Frontal cortex (tissue), 4 donors: ENCODE data around the gene DENND1A. TPM values are rescaled to one million over a fixed set of nuclear protein-coding genes. Genes with fewer than 3 reads are reported as not detected.

Experiments used
- DNase-seq, 2 donors: peaks; one replicate each; pipeline ENCODE4 v3.0.0; 2012; ENCODE audit warnings: low spot score in 2 of 2
- FAIRE-seq: peaks from 2 replicates; lab custom pipeline; 2012; peaks lifted over from hg19 to GRCh38; lab: Jason Lieb, UNC
- total RNA-seq: library from RNA; depleted of rRNA; stranded (reverse); fragments of >200 nt; gene quantifications from one replicate; pipeline ENCODE4 v1.2.3, GENCODE V29; 2014
- donor health status: control.
- donor health status: control.
- donor health status: control.

Gene DENND1A
- total RNA-seq, 1 donor from 2014 or later: 17.9 TPM

DNA sequence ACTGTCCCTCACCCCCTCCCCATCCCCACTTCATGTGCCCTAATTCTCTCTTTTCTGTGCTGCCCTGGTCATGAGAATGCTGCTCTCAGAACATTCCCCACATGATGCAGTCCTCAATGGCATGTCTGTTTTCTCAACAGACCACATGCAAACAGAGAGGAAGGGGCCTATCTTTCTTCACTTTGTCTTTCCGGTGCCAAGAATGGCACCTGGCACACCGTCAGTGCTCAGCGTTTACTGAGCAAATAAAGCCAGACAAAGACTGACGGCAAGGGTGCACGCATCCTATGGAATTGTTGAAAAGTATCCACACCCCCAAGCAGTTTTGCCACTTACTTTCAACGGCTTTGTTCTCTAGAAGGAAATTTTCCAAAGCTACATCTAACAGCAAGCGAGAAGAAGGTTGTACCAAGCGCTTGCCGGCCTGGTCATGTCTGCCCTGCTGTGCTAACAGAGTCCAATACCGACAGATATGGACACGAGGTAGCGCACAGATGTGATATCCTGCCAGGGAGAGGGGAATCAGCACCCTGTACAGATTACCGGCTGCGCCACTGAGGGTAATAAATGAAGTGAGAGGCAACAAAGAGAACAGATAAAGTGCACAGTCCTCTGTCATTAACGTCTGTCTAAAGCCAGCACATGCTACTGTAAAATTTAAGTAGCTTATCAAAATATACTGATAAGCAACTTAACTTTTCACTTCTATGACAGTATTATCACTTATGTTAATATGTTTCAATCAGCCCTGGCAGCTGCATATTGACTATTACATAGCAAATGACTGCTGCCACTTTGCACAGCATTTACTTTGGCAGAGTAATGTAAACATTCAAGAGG, 251.7 kb downstream of the DENND1A start:
- DNase-seq: no peak
- FAIRE-seq: no peak

- no peak for FAIRE-seq
Observed at GRCh38 chr9:123676869-123677268, 253.1 kb downstream of the DENND1A start.

GRCh38 chr9:123669346-123669745, 260.6 kb downstream of the DENND1A start:
- DNase-seq (no peak), FAIRE-seq (no peak)

More at GRCh38 chr9:123676869-123677268, 253.1 kb downstream of the DENND1A start:
- DNase-seq: no peak

GRCh38 chr9:123663529-123663928, 266.4 kb downstream of the DENND1A start:
- DNase-seq: no peak
- no peak for FAIRE-seq

GRCh38 chr9:123662057-123662776, 267.7 kb downstream of the DENND1A start:
- FAIRE-seq (no peak), DNase-seq (no peak)

GRCh38 chr9:123660691-123661466, 269.0 kb downstream of the DENND1A start:
- DNase-seq: no peak
- FAIRE-seq: no peak

DNA sequence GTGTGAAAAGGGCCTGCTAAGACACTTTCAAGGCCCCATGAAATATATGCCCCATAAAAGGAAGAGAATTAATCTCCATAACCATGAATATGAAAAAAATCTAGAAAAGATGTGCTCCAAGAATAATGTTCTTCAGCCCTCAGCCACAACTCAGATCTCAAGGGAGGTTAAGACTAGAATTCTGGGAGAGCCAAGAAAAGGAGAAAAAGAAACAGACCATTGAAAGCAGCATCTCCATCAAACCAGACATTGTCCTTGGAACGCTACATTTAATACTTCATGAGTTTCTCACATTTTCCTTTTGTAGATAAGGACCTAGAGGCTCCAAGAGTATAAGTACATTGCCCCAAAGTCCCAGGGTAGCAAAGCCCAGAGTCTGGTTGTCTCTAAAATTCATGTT, 270.6 kb downstream of the DENND1A start:
- FAIRE-seq: no peak

GRCh38 chr9:123658792-123659191, 271.1 kb downstream of the DENND1A start:
- no peak for FAIRE-seq
- no peak for DNase-seq

More for the DNA sequence above, 270.6 kb downstream of the DENND1A start:
- DNase-seq: no peak

- no peak for FAIRE-seq
- no peak for DNase-seq
Observed at GRCh38 chr9:123657941-123658340, 272.0 kb downstream of the DENND1A start.

DNA sequence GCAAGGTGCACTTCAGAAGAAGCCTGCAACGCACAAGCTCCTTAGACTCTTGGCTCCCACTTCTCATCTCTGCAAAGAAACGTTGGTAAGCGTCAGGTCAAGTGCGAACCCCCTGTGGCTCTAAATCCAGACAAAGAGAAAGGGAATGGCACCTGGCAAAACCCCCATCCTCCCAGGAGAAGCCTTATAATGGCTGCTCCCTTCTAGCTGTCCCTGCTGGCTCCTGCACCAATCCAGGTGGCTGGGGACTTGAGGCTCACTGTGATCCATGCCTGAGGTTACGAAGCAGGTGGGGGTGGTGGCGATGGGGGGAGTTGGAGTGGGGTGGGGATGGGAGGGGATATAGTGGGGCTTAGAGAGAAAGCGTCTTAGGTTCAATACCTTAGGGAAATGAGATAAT, 272.8 kb downstream of the DENND1A start:
- FAIRE-seq (no peak), DNase-seq (no peak)

DNA sequence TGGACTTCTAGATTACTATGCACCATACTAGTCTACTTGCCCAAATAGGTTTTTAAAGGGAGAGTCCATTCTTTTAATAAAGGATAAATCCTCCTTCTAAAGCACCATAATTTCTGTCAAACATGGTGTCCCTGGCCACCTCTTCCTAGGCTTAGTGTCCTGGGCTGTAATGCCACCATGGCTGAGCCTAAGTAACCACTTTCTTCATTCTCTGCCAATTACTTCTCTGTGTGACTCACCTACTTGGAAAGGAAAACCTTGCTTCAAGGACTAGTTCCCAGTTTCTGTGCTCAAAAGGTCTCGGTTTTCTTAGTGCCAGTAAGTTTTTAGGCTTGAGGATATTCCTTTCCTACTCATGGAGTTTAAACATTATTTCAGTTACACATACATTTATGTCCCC, 273.4 kb downstream of the DENND1A start:
- DNase-seq: no peak
- no peak for FAIRE-seq

DNA sequence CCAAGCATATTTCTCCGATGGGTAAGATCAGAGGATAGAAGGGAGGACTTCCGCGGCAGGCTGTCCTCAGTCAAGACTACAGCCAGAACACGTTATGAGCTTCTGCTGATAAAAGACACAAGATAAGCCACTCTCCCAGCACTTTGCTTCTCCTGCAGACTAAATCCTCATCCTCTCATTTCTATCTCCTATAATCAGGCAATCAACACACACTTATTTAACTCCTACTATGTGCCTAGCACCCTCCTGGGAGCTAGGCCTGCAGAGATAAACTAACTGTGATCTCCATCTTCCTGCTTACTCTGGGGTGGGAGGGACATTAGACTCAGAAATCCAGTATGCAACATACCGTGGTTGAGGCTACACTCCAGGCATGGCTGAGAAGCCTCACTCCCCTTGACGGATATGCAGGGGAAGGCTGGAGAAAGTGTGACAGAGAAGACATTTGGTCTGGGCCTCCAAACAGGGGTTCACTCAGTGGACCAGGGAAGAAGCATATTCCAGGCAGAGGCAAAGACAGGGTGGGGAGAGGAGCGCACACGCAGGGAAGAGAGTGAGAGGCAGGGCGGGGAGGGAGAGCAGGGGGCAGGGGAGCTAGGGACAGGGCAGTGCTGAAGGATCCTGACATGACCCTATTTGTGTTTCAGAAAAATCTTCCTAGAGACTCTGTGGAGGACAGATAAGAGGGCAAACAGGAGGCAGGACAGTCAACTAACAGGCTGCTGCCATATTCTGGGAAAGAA, 274.1 kb downstream of the DENND1A start:
- no peak for DNase-seq
- FAIRE-seq: no peak

- FAIRE-seq (no peak), DNase-seq (no peak)
Observed at GRCh38 chr9:123654994-123655637, 274.8 kb downstream of the DENND1A start.

DNA sequence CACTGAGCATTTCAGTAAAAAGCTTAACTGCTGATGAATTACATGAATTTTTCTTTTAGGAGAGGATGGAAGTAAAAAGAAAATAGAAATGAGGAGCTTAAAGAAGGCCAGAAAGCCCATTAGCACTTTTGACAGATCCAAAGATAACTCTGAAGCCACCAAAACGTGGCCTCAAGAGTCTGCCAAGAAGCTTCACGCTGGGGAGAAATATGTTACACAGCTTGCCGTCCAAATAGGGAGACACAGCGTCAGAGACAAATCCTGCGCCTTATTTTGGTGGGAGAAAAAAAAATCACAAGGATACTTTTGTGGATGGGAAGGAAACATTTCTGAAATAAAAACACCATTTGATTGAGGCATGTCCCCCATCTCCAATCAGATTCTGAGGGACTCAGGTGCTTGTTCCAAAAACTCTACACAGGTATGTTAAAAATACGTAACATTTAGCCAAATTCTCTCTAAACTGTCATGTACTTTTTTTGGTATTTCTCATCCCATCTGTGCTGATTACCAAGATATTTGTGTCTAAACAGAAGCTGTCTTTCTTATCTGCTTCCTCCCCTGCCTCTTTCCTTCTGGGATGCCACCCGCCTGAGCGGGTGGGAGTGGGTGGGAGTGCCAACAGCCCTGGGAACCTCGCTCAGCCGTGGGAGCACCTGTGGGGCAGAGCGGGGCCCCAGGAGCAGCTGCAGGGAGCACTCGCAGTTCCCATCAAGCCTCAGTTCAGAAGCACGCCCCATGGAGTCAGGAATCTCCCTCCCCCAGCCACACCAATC, 275.5 kb downstream of the DENND1A start:
- FAIRE-seq (no peak), DNase-seq (no peak)

DNA sequence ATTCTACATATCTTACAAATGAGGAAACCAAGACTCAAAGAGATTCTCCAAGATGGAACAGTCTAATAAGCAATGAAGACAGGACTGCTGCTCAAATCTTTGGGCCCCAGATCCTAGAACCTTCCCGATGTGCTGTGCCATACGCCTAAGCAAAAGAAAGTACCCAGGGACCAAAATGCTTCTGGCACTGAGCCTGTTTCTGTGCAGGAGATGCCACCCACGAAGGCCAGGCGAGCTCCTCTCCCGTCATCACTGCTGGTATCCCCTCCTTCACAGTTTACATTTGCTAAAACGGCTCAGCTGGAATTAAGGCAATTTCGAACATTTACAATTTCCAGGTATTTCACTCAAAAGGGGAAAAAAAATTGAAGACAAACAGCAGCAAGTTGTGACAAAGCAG, 277.5 kb downstream of the DENND1A start:
- DNase-seq: no peak
- no peak for FAIRE-seq

GRCh38 chr9:123651871-123652270, 278.1 kb downstream of the DENND1A start:
- FAIRE-seq (no peak), DNase-seq (no peak)

- DNase-seq: no peak
- no peak for FAIRE-seq
Observed at GRCh38 chr9:123651273-123651672, 278.7 kb downstream of the DENND1A start.

GRCh38 chr9:123649909-123650308, 280.0 kb downstream of the DENND1A start:
- DNase-seq: no peak
- FAIRE-seq: no peak

GRCh38 chr9:123647145-123647544, 282.8 kb downstream of the DENND1A start:
- FAIRE-seq (no peak), DNase-seq (no peak)
